Cardiac fibroblast (primary cell): ENCODE measurements around the gene GINS2.

Source experiments
- DNase-seq, 2 donors: peaks; one replicate each; pipeline versions ENCODE4 v3.0.0 to v3.0.0-alpha.2; 2010; ENCODE audit warnings: low read depth in 2 of 2
- H3K4me3 ChIP-seq, 2 donors: replicated peaks in 1 of 2; 1 replicate in 1 of 2; 2 replicates in 1 of 2; pipeline ENCODE4 v1.5.1; 2011; ENCODE audit warnings: low read depth in 2 of 2, low read length in 2 of 2, mild to moderate bottlenecking in 2 of 2, moderate library complexity in 1 of 2
- TF ChIP-seq, protein P1 (sequence below): IDR thresholded peaks from one replicate; pipeline ENCODE4 v1.5.1; 2011; ENCODE audit warnings: low read depth, mild to moderate bottlenecking, low read length, inconsistent platforms

Gene GINS2

DNA sequence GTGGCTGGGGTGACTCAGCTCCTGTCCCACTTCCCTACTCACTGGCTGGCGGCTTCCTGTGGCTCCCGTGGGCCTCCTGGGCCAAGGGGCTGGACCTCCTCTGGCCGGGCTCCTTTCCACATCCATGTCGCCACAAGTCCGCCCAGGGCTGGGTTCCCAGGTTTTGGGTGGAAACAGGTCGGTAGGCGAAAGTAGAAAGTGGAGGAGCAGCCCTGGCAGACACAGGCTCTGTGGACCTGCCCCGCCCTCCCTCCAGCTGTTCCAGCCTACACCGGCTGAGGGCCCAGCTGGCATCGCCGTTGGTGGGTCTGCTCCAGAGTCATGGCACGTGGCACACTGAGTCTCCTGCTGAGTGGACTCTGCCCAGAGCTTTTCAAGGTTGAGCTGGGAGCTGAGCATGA is 47.0 kb downstream of the GINS2 start:
- DNase-seq = no peak
- no peak overlapping the region for H3K4me3 ChIP-seq

DNA sequence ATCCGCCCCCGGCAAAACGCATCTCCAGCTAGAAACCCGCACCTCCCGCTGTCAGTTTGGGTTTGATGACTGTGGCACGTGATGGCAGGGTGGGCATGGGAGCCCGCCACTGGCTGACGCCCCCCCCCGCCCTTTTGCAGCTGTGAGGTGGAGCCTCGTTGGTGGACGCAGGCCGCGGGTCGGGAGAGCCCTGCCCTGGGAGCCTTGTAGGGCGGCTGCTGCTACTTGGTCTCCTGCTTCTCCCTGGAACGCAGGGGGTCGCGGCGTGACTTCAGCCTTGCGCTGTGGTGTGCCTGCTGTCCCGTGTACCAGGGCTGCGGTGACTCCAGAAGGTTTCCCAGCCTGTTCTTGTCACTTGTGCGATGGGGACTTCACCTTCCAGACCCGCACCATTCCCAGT is 47.4 kb downstream of the GINS2 start:
- H3K4me3 ChIP-seq = no peak overlapping the region
- TF ChIP-seq, protein P1, sequence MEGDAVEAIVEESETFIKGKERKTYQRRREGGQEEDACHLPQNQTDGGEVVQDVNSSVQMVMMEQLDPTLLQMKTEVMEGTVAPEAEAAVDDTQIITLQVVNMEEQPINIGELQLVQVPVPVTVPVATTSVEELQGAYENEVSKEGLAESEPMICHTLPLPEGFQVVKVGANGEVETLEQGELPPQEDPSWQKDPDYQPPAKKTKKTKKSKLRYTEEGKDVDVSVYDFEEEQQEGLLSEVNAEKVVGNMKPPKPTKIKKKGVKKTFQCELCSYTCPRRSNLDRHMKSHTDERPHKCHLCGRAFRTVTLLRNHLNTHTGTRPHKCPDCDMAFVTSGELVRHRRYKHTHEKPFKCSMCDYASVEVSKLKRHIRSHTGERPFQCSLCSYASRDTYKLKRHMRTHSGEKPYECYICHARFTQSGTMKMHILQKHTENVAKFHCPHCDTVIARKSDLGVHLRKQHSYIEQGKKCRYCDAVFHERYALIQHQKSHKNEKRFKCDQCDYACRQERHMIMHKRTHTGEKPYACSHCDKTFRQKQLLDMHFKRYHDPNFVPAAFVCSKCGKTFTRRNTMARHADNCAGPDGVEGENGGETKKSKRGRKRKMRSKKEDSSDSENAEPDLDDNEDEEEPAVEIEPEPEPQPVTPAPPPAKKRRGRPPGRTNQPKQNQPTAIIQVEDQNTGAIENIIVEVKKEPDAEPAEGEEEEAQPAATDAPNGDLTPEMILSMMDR = no peak
- no peak for DNase-seq

More for the DNA sequence above, 47.0 kb downstream of the GINS2 start:
- TF ChIP-seq, protein P1 = no peak

DNA sequence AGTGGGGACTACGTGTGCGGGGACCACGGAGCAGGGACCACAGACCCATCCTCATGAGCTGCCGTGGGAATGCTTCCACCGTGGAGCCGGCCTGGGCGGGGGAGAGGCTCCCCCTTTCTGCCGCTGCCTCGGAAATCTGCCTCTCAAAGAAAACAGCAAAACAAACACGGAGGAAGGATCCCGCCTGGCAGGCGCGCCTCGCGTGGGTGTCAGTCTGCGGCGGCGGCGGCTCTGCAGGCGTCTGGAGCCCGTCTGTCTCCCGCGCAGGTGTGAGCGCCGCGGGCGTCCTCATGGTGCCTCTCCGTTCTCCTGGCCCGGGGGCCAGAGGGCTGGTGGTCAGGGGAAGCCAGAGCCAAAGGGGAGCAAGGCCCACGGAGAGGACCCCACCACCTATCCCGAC is 48.2 kb downstream of the GINS2 start:
- no peak for DNase-seq
- H3K4me3 ChIP-seq = no peak overlapping the region
- TF ChIP-seq, protein P1 = no peak

DNA sequence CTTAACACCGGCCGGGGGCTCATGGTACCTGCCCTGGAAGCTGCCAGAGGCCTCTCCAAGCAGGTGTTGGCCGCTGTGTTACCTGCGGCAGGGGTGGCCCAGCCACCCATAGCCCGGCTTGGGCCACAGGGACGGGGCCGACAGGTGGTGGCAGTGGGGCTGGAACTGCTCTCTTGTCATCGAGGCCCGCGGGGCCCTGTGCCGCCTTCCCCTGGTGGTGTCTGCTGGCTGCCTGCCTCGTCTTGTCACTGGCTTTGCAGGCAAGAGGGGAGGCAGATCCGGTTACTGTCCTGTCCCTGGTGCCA is 48.5 kb downstream of the GINS2 start:
- TF ChIP-seq, protein P1 = no peak
- DNase-seq = no peak
- H3K4me3 ChIP-seq = no peak overlapping the region

- DNase-seq = no peak
- TF ChIP-seq, protein P1 = no peak
- H3K4me3 ChIP-seq = no peak overlapping the region
These were observed 49.1 kb downstream of the GINS2 start for GRCh38 chr16:85639529-85640253.

DNA sequence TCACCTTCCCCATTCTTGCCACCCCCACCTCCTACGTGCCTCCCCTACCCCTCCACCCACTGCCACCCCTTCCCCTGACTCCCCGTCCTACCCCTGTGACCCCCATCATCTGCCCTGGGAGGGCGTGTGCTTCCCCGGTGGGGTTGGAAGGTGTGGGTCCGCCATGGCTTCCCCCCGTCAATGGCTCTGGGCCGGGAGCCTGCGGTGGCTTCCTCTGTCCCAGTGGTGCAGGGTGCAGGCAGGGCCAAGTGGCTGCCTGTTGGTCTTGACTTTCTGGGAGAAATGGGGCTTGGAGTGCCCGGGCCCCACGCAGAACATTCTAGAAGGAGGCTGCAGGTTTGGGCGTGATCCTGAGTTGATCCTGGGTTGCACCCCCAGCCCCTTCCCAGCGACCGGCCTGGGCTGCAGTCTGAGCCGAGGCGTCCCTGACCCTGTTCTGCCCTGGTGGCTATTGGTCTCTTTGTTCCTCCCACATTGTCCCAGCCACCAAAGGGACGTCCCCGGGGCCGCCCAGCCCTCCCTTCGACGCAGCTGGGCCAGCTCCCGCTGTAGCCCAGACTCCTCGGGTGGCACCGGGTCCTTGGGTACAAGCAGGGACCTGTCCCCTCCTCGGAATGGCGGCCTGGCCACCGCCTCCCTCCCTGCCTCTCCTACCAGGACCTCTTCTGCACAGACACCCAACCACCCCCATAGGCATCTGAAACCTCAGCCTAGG is 49.9 kb downstream of the GINS2 start:
- DNase-seq = no peak
- TF ChIP-seq, protein P1 = no peak
- no peak overlapping the region for H3K4me3 ChIP-seq
